Caco-2 (cell line): ENCODE measurements around the gene ADIPOR2. TPM values are rescaled to one million over a fixed set of nuclear protein-coding genes. Genes with fewer than 3 reads are reported as not detected.
A peak's percentile ranks its signal among the peaks of the same experiment; 100 is the strongest.

Experiments
- Bru-seq: library from RNA; stranded (reverse); fragments of 400-500 nt; gene quantifications from one replicate; lab custom pipeline; 2021; lab: Mats Ljungman, UMichigan
- BruChase-seq, 2 experiments: library from RNA; stranded (reverse); fragments of 400-500 nt; gene quantifications; one replicate each; lab custom pipeline; 2021; lab: Mats Ljungman, UMichigan
- BruUV-seq: library from RNA; stranded (reverse); fragments of 400-500 nt; replicated peaks from 2 replicates; lab custom pipeline; 2021; lab: Mats Ljungman, UMichigan
- CTCF ChIA-PET: fragments of 300-600 bp; sonication (Branson Sonifier 250); formaldehyde crosslinking; loops from one replicate; lab custom pipeline; 2022; ENCODE audit warnings: antibody characterized with exemption; lab: Charles Lee
- POLR2A ChIA-PET: fragments of 300-600 bp; sonication (Branson Sonifier 250); formaldehyde crosslinking; loops from one replicate; lab custom pipeline; 2022; ENCODE audit warnings: antibody characterized with exemption; lab: Charles Lee
- DNase-seq, 2 experiments: peaks; one replicate each; pipeline versions ENCODE4 v3.0.0 to v3.0.0-alpha.2; 2020 to 2022
- H3K27me3 ChIP-seq: replicated peaks from 2 replicates; pipeline ENCODE4 v1.6.0; 2011; ENCODE audit warnings: low read length; ENCODE audit not compliant: control insufficient read depth, insufficient read depth
- H3K36me3 ChIP-seq: 2 replicates; pipeline ENCODE4 v1.5.1; 2011; ENCODE audit warnings: low read length; ENCODE audit not compliant: control insufficient read depth, insufficient read depth
- H3K4me1 ChIP-seq: fragments of 250-450 bp; sonication (Bioruptor Pico); 2 replicates; pipeline ENCODE4 v1.5.1; 2020; ENCODE audit warnings: mild to moderate bottlenecking
- H3K4me3 ChIP-seq: 2 replicates; pipeline ENCODE4 v1.5.1; 2011; ENCODE audit warnings: low read depth, mild to moderate bottlenecking, control low read depth, low read length
- H3K9me3 ChIP-seq: fragments of 250-450 bp; sonication (Bioruptor Pico); 2 replicates; pipeline ENCODE4 v1.5.1; 2020; ENCODE audit warnings: mild to moderate bottlenecking, moderate library complexity
- H3K27ac Mint-ChIP-seq: one replicate; pipeline ENCODE4 v1.8.0; 2022; ENCODE audit warnings: mixed read lengths; ENCODE audit not compliant: unreplicated experiment
- H3K27me3 Mint-ChIP-seq: one replicate; pipeline ENCODE4 v1.8.0; 2022; ENCODE audit warnings: mixed read lengths; ENCODE audit not compliant: insufficient read depth, unreplicated experiment
- H3K36me3 Mint-ChIP-seq: one replicate; pipeline ENCODE4 v1.8.0; 2022; ENCODE audit warnings: mild to moderate bottlenecking, mixed read lengths; ENCODE audit not compliant: insufficient read depth, unreplicated experiment
- H3K4me1 Mint-ChIP-seq: one replicate; pipeline ENCODE4 v1.8.0; 2022; ENCODE audit warnings: low read depth, mixed read lengths; ENCODE audit not compliant: unreplicated experiment
- H3K4me3 Mint-ChIP-seq: one replicate; pipeline ENCODE4 v1.8.0; 2022; ENCODE audit warnings: mild to moderate bottlenecking, moderate library complexity, mixed read lengths; ENCODE audit not compliant: unreplicated experiment
- H3K9me3 Mint-ChIP-seq: one replicate; pipeline ENCODE4 v1.8.0; 2022; ENCODE audit warnings: mixed read lengths; ENCODE audit not compliant: unreplicated experiment
- CTCF ChIP-seq, 2 experiments: fragments of 200-600 bp in 1 of 2; IDR thresholded peaks; 1 replicate in 1 of 2; 2 replicates in 1 of 2; pipeline versions ENCODE4 v1.5.1 to v1.8.0; 2011 to 2022; ENCODE audit warnings: antibody characterized with exemption in 1 of 2, control low read depth in 1 of 2, inconsistent platforms in 1 of 2, low read depth in 1 of 2, low read length in 1 of 2, mild to moderate bottlenecking in 1 of 2, moderate library complexity in 1 of 2; ENCODE audit not compliant: insufficient read depth in 1 of 2, severe bottlenecking in 1 of 2, unreplicated experiment in 1 of 2
- intact Hi-C: fragments of 100-400 bp; cut with micrococcal nuclease; formaldehyde crosslinking; loops from one replicate; pipeline ENCODE4 v1.10.0; 2022; ENCODE audit not compliant: unreplicated experiment
- long read RNA-seq: library from polyadenylated mRNA; stranded (forward); transcript quantifications from one replicate; pipeline ENCODE4 v2.0.0, GENCODE V29; 2022
- total RNA-seq: library from RNA; stranded (reverse); gene quantifications from 2 replicates; pipeline ENCODE4 v1.2.3, GENCODE V29; 2022

ADIPOR2 gene
- total RNA-seq = 119 and 125 TPM in 2 replicates
- percentile 97 among the genes with signal in this experiment for Bru-seq, nascent RNA
- BruChase-seq, experiment 1, labeled RNA remaining after a 2-hour chase = percentile 94 among the genes with signal in this experiment
- percentile 90 among the genes with signal in this experiment for BruChase-seq, experiment 2, labeled RNA remaining after a 6-hour chase
- long read RNA-seq, full-length matches to known transcripts = 2 of 43 reads
- long read RNA-seq, partial matches to known transcripts = 2 of 43 reads
- long read RNA-seq, other reads (novel, unspliced or antisense) = 39 of 43 reads

GRCh38 chr12:1690578-1691122, at the start of gene ADIPOR2:
Gene ADIPOR2 (plus strand): TSS chr12:1691070. CDS start chr12:1754344, 63,274 bp downstream.
- Mint-ChIP-seq H3K4me3 (peak within 1 kb of the TSS; percentile 81), H3K4me1 (peaks cover 12% of the 10 kb centered on the region), H3K27ac (peak within 1 kb of the TSS; percentile 85), H3K9me3 (no peaks in the 10 kb centered on the region), H3K27me3 (no peaks in the 10 kb centered on the region), H3K36me3 (peaks cover 40% of the 10 kb centered on the region)
- intact Hi-C loops = loop anchor here (2.0 kb wide), 2 partner anchors 30 to 100 kb away; no protein-coding TSS in a partner anchor
- ChIA-PET CTCF (interaction anchor here (0.6 to 2.0 kb wide), 8 partner anchors 20 to 249 kb away, joined by 3 to 20 read pairs (median 5); partner anchors contain the start of gene WNT5B), POLR2A (interaction anchor here (0.5 to 2.1 kb wide), 16 partner anchors 9 to 249 kb away, joined by 3 to 25 read pairs (median 4); no protein-coding TSS in a partner anchor)
- DNase-seq = peak; percentile 98 to 99
- BruUV-seq = no TSS peak
- Histone ChIP-seq H3K36me3 (no peaks in the 10 kb centered on the region; the same call in 1 of the 2 replicates), H3K9me3 (no peaks in the 10 kb centered on the region), H3K4me1 (peaks cover 27% of the 10 kb centered on the region), H3K4me3 (peak within 1 kb of the TSS; percentile 76), H3K27me3 (no peaks in the 10 kb centered on the region)
- TF ChIP-seq CTCF (IDR thresholded peaks at IDR 0.05; ENCODE audit: insufficient read depth in 1 of 2, low read depth in 1 of 2, low read length in 1 of 2, severe bottlenecking in 1 of 2, unreplicated experiment in 1 of 2) = no peak

GRCh38 chr12:1642513-1642912, 48.4 kb upstream of the ADIPOR2 start:
- H3K36me3 Mint-ChIP-seq = no peaks in the 10 kb centered on the region
- H3K27ac Mint-ChIP-seq = no peak overlapping the region

More at GRCh38 chr12:1642513-1642912, 48.4 kb upstream of the ADIPOR2 start:
- no peak for TF ChIP-seq CTCF (IDR thresholded peaks at IDR 0.05; ENCODE audit: insufficient read depth in 1 of 2, low read depth in 1 of 2, low read length in 1 of 2, severe bottlenecking in 1 of 2, unreplicated experiment in 1 of 2)
- DNase-seq = no peak
- H3K4me1 Mint-ChIP-seq = peaks cover 9% of the 10 kb centered on the region
- H3K36me3 ChIP-seq = no peaks in the 10 kb centered on the region
- ChIA-PET CTCF (interaction anchor here (1.1 to 1.2 kb wide), 2 partner anchors 10 to 148 kb away, joined by 3 to 4 read pairs; no protein-coding TSS in a partner anchor), POLR2A (no interaction called here)
- peak overlapping the region; percentile 13 for H3K4me3 Mint-ChIP-seq
- H3K27me3 ChIP-seq = no peaks in the 10 kb centered on the region
- no peak overlapping the region for H3K4me3 ChIP-seq
- no peaks in the 10 kb centered on the region for H3K9me3 ChIP-seq
- intact Hi-C loops = no loop called here
- BruUV-seq = no TSS peak
- peaks cover 7% of the 10 kb centered on the region for H3K4me1 ChIP-seq
- no peaks in the 10 kb centered on the region for H3K27me3 Mint-ChIP-seq
- no peaks in the 10 kb centered on the region for H3K9me3 Mint-ChIP-seq
